ENCODE measurements around the gene KMT5C.
"Not testable (repeated sequence)": the region's sequence is repeated elsewhere in the genome, so short reads cannot be mapped to it uniquely, and the experiment has no call there.

Gene KMT5C

GRCh38 chr19:55320844-55321419 lies 18.7 kb upstream of the KMT5C start:
- DNase-seq: no peak

DNA sequence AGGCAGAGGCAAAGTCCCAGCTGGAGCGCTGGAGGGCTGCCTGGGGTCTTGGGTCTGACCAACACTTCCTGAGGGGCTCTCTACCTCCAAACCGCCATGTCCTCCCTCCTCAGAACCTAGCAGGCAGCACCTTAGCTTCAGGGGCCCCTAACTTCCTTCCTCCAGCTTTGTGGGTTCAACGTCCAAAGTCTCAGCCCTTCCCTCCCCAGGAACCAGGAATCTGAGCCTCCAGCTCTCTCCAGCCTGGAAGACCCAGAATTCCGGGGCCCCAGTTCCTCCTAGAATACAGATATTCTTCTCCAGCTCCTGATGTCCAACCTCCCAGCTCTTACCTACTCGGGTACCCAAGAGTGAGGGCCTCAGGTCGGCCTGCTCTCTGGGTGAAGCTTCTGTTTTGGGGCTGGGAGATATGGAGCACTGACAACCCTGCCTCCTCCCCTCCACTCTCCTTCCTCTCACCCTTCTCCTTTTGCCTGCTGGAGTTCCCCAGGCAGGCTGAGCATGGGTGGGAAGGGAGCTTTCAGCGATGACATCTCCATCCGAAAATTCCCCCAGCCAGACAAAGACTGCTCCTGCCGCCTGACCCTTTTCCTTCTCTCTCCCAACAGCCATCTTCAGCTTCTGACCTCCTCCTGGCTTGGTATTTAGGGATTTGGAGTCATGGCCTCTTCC lies 18.1 kb upstream of the KMT5C start:
- DNase-seq: no peak

DNA sequence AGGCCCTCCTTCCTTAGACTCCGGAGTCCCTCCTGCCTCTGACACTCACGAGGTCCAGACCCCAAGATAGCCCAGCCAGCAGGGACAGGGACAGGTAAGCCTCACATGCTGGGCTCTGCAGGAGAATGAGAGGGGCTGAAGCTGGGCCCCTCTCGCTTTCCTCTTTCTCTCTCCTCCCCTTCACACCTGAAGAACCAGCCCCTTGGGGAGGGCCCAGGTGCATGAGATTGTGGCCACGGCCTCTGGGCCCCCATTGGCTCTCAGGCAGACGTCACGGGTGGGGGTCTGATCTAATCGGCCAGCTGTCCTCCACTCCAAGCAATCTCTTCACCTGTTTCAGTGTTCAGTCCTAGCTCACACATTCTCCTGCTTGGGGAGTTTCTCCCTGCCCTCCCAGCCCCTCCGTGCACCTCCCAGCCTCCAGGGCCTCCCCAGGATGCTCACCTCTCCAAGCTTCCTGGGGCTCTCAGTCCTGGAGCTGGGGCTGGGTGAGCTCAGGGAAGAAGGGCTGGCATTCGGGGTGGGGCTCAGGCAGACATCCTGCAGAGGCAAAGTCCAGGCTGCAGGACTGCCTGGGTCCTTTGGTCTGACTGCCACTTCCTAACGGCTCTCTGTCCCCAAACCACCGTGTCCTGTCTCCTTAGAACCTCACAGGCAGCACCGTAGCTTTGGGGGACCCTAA lies 17.3 kb upstream of the KMT5C start:
- no peak for DNase-seq

DNA sequence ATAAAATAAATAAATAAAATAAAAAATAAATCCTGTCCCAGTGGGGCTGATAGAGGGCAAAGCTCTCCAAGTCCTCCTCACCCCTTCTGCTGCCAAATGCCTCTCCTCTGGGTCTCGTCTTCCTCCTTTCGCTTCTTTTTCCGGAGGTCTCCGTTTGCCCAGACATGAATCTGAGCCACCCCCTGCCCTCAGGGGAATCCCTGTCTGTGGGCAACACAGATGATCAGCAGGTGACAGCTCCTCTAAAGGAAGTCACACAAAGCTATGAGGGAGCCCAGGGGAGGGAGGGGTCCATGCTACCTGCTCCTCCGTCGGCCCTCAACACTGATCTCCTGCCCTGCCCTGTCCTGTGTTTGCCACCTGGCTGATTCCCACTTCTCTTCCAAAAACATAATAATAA lies 15.0 kb upstream of the KMT5C start:
- DNase-seq: no peak

- no peak for DNase-seq
These were observed 14.5 kb upstream of the KMT5C start, which contains the start of gene TMEM150B for GRCh38 chr19:55325172-55325571. Gene TMEM150B (minus strand): TSS chr19:55325341. CDS start chr19:55321036, 4,305 bp downstream.

DNA sequence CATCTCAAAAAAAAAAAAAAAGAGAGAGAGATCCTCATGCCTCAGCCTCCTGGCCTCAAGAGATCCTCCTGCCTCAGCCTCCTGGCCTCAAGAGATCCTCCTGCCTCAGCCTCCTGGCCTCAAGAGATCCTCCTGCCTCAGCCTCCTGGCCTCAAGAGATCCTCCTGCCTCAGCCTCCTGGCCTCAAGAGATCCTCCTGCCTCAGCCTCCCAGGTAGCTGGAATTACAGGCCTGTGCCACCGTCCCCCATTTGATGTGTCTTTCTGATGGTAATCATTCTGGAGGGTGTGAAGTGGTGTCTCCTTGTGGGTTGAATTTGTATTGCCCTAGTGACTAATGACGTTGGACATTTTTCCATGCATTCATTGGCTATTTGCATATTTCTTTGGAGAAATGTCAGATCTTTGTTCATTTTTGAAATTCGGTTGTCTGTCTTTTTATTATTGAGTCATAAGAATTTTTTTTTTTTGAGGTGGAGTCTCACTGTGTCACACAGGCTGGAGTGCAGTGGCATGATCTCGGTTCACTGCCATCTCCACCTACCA lies 10.8 kb upstream of the KMT5C start:
- DNase-seq: not testable (repeated sequence)

DNA sequence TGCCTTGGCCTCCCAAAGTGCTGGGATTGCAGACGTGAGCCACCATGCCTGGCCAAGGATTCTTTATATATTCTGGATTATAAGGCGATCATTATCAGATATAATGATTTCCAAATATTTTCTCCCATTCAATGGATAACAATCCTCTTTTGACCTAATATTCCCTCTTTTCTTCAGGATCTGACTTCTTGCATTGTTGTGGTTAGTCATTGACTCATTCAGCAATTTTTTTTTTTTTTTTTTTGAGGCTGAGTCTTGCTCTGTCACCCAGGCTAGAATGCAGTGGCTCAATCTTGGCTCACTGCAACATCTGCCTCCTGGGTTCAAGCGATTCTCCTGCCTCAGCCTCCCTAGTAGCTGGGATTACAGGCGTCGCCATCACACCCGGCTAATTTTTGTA lies 9.9 kb upstream of the KMT5C start:
- peak; percentile 26 for DNase-seq

DNA sequence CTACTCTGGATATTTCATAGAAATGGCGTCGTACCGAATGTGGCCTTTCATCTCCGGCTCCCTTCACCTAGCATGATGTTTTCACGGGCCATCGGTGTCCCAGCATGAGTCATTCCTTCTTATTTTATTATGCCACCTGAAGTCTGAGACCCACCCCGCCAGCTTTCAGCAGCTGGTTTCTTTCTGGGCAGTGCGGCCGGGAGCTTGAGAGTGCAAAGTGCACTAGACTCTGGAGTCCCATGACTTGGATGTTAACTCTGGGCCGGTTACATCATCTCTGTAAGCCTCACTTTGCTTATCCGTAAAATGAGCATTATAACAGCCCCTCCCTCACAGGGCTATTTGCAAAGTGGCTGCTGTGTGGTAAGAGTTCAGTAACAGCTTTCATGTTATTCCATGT lies 5.8 kb upstream of the KMT5C start:
- no peak for DNase-seq

DNA sequence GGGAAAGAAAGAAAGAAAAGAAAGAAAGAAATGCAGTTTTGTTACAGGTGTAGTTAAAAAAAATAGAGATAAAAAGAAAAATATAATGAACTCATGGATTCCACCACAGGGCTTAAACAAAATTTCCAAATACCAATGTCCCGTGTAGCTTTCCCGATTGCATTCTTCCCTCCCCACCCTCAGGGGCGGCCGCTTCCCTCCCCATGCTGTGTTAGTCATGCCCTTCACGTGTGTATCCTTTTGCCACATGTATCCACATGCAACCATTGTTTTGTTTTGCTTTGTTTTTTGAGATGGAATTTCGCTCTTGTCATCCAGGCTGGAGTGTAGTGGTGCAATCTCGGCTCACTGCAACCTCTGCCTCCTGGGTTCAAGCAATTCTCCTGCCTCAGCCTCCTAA lies 3.6 kb upstream of the KMT5C start:
- peak; percentile 25 for DNase-seq

GRCh38 chr19:55339889-55340783 lies 460 bp downstream of the KMT5C start:
- DNase-seq: no peak

- no peak for DNase-seq
These were observed 1.1 kb downstream of the KMT5C start for GRCh38 chr19:55340784-55341147.

- DNase-seq: peak; percentile 40
These were observed 1.5 kb downstream of the KMT5C start for GRCh38 chr19:55341171-55341588.

DNA sequence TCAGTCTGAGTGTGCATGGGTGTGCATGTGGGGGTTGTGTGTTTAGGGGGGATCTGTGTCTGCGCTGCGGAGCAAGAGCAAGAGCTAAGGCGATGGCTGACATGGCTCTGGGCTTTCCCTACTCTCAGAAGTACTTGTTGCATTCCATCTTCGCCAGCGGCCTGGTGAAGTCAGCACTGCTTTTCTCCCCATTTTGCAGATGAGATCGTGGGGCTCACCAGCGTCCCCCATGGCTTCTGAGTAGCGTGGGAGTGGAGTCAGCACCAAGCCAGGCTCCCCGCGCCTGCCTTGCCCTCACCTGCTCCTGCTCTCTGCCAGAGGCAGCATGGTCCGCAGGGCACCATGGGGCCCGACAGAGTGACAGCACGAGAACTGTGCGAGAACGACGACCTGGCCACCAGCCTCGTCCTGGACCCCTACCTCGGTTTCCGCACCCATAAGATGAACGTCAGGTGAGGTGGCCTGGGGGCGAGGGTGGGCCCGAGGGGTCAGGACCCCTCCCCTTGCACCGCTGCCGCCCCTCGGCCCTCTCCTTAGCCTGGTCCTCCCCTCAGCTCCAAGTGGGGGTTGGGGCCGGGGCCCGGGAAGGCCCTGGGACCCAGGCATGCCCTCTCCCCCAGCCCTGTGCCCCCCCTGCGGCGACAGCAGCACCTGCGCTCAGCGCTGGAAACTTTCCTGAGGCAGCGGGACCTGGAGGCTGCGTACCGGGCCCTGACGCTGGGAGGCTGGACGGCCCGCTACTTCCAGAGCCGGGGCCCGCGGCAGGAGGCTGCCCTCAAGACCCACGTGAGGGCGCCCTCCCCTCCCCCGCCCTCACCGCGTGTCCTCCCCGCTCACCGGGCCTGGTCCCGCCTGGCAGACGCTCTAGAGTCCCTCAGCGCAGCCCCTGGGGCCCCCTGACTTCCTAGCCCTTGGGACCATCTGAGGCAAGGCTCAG lies 2.2 kb downstream of the KMT5C start:
- no peak for DNase-seq

- no peak for DNase-seq
These were observed 4.8 kb downstream of the KMT5C start for GRCh38 chr19:55344444-55344843.

DNA sequence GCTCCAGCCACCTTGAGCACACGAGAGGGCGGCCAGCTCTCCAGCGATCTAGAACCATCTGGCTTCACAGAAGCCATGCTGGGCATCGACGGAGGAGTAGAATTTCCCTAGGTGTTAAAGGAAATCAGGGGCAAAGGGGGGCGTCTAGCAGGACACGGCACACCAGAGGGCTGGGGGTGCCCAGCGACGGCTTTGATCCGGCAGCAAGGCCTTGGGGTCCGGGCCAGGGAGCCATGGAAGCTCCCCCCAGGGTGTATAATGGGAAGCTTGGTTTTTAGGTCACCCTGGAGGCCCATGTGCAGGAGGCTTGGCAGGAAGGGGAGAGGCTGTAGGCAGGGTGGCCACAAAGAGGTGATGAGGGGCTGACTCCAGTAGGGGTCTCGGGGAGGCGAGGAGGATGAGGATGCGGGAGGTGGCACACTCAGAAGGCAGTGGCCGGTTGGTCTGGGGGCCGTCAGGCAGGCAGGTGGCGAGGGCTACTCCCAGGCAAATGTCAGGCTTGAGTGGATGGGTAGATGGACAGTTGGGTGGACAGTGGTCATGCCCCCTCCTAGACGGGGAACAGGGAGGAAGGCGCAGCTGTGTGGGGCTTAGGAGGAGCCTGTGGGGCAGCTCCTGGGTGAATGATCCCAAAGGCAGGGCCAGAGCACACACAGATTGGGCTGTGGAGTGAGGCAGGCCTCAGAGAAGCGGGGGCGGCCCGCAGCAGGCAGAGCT lies 5.6 kb downstream of the KMT5C start:
- DNase-seq: no peak

DNA sequence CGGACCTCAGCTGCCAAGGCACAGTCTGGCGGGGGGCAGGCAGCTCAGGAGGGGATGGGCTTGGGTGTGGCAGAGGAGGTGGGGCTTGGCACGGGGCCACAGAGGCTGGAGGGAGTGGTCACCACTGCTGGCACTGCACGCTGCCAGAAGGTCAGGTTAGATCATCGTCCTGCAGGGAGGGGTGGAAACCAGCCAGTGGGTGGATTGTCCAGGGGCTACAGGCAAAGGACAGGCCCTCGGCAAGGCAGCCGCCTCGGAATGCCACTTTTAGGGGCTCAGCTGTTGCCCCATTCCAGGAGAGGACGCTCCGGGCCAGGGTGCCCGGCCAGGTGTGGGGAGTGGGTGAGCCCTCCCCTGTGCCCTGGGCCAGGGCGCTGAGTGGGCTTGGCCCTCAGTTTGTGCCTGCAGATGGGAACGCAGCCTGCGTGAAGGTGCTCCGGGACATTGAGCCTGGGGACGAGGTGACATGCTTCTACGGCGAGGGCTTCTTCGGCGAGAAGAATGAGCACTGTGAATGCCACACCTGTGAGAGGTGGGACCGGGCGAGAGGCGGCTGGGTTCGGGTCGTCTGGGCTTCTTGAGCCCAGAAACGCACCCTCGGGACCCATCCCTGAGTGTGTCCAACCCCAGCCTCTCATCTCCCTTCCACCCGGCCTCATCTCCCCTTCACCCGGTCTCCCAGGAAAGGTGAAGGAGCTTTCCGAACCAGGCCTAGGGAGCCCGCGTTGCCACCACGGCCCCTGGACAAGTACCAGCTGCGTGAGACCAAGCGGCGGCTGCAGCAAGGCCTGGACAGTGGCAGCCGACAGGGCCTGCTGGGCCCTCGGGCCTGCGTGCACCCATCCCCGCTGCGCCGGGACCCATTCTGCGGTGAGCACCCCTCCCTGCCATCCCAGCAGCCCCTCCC lies 6.4 kb downstream of the KMT5C start:
- DNase-seq: no peak

GRCh38 chr19:55346725-55347441 lies 7.2 kb downstream of the KMT5C start:
- DNase-seq: no peak

- DNase-seq: no peak
These were observed 7.8 kb downstream of the KMT5C start for GRCh38 chr19:55347442-55348009.

Measured in fibroblast of skin of right quadriceps (primary cell).